Stimulated activated CD4-positive, alpha-beta T cell treated with anti-CD3 and anti-CD28 coated beads, Interleukin-12 subunit alpha, Interleukin-12 subunit beta, amount 100 ng/mL, for 48 hours (primary cell): Measurements from ENCODE around the gene GRIN2C.
"Not testable (repeated sequence)": the region's sequence is repeated elsewhere in the genome, so short reads cannot be mapped to it uniquely, and the experiment has no call there.

Experiments used
- DNase-seq, 3 donors: peaks; one replicate each; pipeline ENCODE4 v3.0.0-alpha.2; 2020; ENCODE audit warnings: low read depth in 2 of 3, low spot score in 1 of 3

GRIN2C gene

GRCh38 chr17:74859459-74860228, at the start of gene GRIN2C:
GRIN2C (minus strand) TSS chr17:74859885; CDS start chr17:74855092, 4,793 bp downstream.
- no peak for DNase-seq

GRCh38 chr17:74909097-74909496, 49.4 kb upstream of the GRIN2C start:
- not testable (repeated sequence) for DNase-seq

GRCh38 chr17:74907012-74907411, 47.3 kb upstream of the GRIN2C start:
- no peak for DNase-seq

- DNase-seq, result not testable (repeated sequence)
These were observed 46.6 kb upstream of the GRIN2C start for GRCh38 chr17:74906214-74906793.

DNA sequence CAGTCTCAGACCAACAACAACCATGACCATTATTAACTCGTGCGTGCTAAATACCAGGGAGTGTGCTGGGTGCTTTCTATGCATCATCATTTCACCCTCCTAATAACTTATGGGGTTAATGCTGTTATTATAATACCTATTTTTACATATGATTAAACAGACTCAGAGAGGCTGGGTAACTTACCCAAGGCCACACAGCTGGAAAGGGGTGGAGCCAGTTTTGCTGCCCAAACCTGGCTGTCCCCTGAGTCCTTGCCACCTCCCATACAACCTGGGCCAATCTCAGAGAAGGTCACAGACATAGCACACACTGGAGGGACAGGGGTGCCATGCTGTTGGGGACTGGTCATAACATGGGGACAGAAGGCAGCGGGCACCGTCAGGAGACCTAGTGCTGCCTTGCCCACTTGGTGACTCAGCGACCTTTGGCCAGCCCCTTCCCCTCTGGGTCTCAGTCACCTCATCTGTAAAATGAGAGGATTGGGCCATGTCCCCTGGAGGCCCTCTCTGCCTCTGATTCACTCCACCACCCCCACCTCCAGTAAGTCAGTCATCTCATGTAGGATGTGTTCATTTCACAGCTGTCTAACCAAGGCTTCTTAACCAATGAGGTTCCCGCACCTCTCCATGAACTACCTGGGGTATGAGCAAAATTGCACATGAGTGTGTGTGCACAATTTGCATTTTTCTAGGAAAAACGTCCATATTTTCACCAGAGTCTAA, 45.2 kb upstream of the GRIN2C start:
- DNase-seq, result no peak

DNA sequence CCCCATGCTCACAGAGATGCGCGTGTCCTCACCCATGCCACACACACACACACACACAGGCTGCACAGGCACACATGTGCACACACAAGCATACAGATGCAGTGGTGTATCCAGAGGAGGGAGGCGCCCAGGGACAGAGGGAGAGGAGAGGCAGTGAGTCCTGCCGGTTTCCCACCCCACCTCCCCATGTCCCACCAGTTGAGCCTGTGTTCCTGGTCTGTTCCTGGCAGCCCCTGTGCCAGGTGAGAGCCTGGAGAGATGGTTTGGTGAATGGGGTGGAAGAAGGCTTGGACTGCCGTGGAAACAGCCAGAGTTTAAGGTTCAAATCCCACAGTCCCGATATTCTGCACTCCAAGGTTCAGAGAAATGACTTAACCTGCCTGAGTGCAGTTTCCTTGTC, 44.0 kb upstream of the GRIN2C start:
- no peak for DNase-seq

GRCh38 chr17:74903034-74903433, 43.3 kb upstream of the GRIN2C start:
- no peak for DNase-seq

- DNase-seq, result no peak
These were observed 41.9 kb upstream of the GRIN2C start for GRCh38 chr17:74901353-74902135.

DNA sequence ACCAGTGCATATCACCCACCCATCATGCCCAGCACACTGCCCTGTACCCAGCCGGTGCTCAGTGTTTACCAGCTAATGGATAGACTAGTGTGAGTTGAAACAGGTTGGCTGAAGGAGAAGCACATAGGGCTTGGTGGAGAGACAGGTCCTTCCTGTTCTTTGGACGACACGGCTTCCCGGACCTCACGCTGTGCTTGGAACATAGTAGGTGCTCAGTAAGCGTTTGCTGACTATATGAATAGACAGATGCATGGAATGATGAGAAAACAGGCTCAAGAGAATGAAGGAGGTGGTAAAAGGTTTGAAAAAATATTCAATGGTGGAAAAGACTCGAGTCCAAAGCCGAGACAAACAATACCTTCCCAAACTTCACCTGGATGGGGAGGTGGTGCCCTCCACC, 40.5 kb upstream of the GRIN2C start:
- DNase-seq, result no peak

- no peak for DNase-seq
These were observed 38.8 kb upstream of the GRIN2C start for GRCh38 chr17:74898376-74898946.

DNA sequence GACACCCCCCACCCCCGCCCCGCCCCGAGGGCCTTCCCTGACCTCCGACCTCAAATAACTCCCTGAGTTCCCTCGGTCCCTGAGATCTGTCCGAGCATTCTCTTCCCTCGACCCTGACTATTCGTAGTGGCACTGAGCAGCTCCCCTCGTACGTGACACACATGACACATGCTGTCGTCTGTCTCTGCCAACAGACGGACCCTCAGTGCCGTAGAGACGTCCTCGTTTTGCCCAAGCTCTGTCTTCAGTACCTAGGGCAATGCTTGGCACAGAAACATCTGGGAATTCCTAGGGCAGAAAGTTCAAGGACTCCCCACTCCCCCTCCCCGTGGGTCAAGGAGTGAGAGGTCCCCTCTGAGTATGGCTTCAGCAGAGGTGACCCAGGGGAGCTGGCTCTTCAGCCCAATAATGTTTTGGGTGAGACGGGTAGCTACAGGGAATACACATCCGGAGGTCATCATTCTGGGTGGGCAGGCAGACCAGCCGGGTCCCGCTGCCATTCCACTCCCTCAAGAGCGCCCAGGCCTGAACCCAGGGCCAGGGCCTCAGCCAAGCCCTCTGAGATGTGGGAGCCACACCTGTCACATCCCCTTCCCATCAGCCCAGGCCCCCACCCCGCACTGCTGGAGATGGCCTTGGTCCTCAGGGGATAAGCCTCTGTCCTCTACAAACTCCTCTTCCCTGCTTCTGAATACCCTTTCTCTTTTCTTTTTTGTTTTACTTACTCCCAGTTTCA, 34.4 kb upstream of the GRIN2C start:
- no peak for DNase-seq

- no peak for DNase-seq
These were observed 33.6 kb upstream of the GRIN2C start, which contains the start of gene FADS6 for GRCh38 chr17:74892974-74893911. FADS6 (minus strand) TSS chr17:74893633; CDS start chr17:74893595, 38 bp downstream.

GRCh38 chr17:74892013-74892841, 32.5 kb upstream of the GRIN2C start:
- no peak for DNase-seq

GRCh38 chr17:74890554-74890953, 30.9 kb upstream of the GRIN2C start:
- no peak for DNase-seq

DNA sequence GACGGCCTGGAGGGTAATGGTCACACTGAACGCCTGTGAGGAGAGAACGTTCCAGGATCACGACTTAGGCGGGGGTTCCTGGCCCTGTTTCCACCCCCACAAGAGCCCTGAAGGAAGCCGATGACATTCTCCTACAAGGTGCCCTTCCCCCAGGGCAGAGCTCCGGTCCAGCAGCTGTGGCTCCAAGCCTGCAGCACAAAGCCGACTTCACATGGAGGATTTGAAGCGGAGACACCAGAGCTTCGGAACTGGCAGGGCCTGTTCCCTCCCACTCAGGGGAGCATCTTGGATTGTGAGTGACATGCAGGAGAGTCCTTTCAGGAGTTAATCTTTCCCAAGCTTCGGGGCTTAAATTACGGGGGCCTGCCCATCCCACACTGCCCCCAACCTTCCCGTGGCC, 28.8 kb upstream of the GRIN2C start:
- no peak for DNase-seq

DNA sequence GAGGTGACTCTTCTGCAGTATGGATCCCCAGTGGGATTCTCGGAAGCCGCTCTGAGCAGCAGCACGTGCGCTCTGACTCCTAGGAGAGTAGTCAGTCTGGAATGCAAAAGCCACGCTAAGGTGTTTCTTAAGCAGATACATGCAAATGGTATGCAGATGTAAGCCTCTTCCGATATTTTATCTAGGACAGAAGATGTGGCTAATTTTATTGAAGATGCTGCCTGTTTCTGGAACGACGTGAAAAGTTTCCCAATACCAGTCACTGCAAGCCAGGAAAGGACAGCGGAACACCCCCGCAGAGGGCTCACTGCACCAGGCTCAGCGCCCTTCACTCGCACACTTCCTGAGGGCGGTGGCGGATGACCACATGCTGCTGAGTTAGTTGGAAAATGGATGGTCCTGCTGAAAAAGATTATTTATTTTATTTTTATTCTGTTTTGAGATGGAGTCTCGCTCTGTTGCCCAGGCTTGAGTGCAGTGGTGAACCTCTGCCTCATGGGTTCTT, 23.6 kb upstream of the GRIN2C start:
- no peak for DNase-seq

- DNase-seq, result no peak
These were observed 23.0 kb upstream of the GRIN2C start for GRCh38 chr17:74882517-74883240.
